SK-N-SH treated with all-trans-retinoic acid at 6 μM for 48 hours (cell line): ENCODE measurements around the gene HSPA12A.

Experiments
- ATAC-seq: fragments of 200-7000 bp; cut with Tn5 transposase; 3 replicates; pipeline ENCODE4 v1.9.1; 2020; ENCODE audit warnings: mild to moderate bottlenecking, moderate library complexity
- ARNTL ChIP-seq: fragments of 450-650 bp; formaldehyde crosslinking; IDR thresholded peaks from 2 replicates; pipeline ENCODE4 v1.5.0; 2020; ENCODE audit warnings: low read depth, mild to moderate bottlenecking, moderate library complexity, borderline replicate concordance
- BACH2 ChIP-seq: fragments of 250-450 bp; sonication (Bioruptor Pico); IDR thresholded peaks from 2 replicates; pipeline ENCODE4 v1.9.0; 2021; ENCODE audit warnings: mild to moderate bottlenecking, borderline replicate concordance
- CREB5 ChIP-seq: fragments of 250-450 bp; sonication (Bioruptor Pico); IDR thresholded peaks from 2 replicates; pipeline ENCODE4 v1.5.1; 2020; ENCODE audit warnings: low read depth, mild to moderate bottlenecking, moderate library complexity
- CSDC2 ChIP-seq: fragments of 250-450 bp; sonication (Bioruptor Pico); IDR thresholded peaks from 2 replicates; pipeline ENCODE4 v1.5.0; 2020; ENCODE audit warnings: mild to moderate bottlenecking, moderate library complexity
- CSRNP3 ChIP-seq: fragments of 250-450 bp; sonication (Bioruptor Pico); IDR thresholded peaks from 2 replicates; pipeline ENCODE4 v1.5.1; 2021; ENCODE audit warnings: mild to moderate bottlenecking, moderate library complexity
- ESRRG ChIP-seq: fragments of 250-450 bp; sonication (Bioruptor Pico); IDR thresholded peaks from 2 replicates; pipeline ENCODE4 v1.6.1; 2021; ENCODE audit warnings: mild to moderate bottlenecking
- GLIS3 ChIP-seq: fragments of 250-450 bp; sonication (Bioruptor Pico); IDR thresholded peaks from 2 replicates; pipeline ENCODE4 v1.5.0; 2020; ENCODE audit warnings: mild to moderate bottlenecking, moderate library complexity
- OSR1 ChIP-seq: fragments of 250-450 bp; sonication (Bioruptor Pico); IDR thresholded peaks from 2 replicates; pipeline ENCODE4 v1.8.0; 2022; ENCODE audit warnings: moderate library complexity, mild to moderate bottlenecking, inconsistent platforms
- PATZ1 ChIP-seq: fragments of 250-450 bp; sonication (Bioruptor Pico); IDR thresholded peaks from 2 replicates; pipeline ENCODE4 v1.8.0; 2020; ENCODE audit warnings: mild to moderate bottlenecking, moderate library complexity, borderline replicate concordance
- POU6F1 ChIP-seq: fragments of 250-450 bp; sonication (Bioruptor Pico); IDR thresholded peaks from 2 replicates; pipeline ENCODE4 v1.8.0; 2021; ENCODE audit warnings: low read depth, mild to moderate bottlenecking, moderate library complexity, borderline replicate concordance
- PPARA ChIP-seq: fragments of 250-450 bp; sonication (Bioruptor Pico); IDR thresholded peaks from 2 replicates; pipeline ENCODE4 v1.5.0; 2020; ENCODE audit warnings: mild to moderate bottlenecking, borderline replicate concordance
- RARB ChIP-seq: fragments of 250-450 bp; sonication (Bioruptor Pico); IDR thresholded peaks from 2 replicates; pipeline ENCODE4 v1.8.0; 2021; ENCODE audit warnings: mild to moderate bottlenecking, moderate library complexity
- SNAI2 ChIP-seq: fragments of 250-450 bp; sonication (Bioruptor Pico); IDR thresholded peaks from 2 replicates; pipeline ENCODE4 v1.5.0; 2020; ENCODE audit warnings: mild to moderate bottlenecking, moderate library complexity
- TCF4 ChIP-seq: fragments of 250-450 bp; sonication (Bioruptor Pico); IDR thresholded peaks from 2 replicates; pipeline ENCODE4 v1.8.0; 2021; ENCODE audit warnings: mild to moderate bottlenecking, moderate library complexity, borderline replicate concordance
- TSHZ2 ChIP-seq: fragments of 250-450 bp; sonication (Bioruptor Pico); IDR thresholded peaks from 2 replicates; pipeline ENCODE4 v1.5.0; 2020; ENCODE audit warnings: mild to moderate bottlenecking, moderate library complexity
- ZC3H10 ChIP-seq: fragments of 250-450 bp; sonication (Bioruptor Pico); IDR thresholded peaks from 2 replicates; pipeline ENCODE4 v1.5.1; 2021; ENCODE audit warnings: mild to moderate bottlenecking, moderate library complexity
- ZFP30 ChIP-seq: fragments of 450-650 bp; formaldehyde crosslinking; IDR thresholded peaks from 2 replicates; pipeline ENCODE4 v1.5.0; 2022; ENCODE audit warnings: mild to moderate bottlenecking, moderate library complexity
- ZNF565 ChIP-seq: fragments of 450-650 bp; formaldehyde crosslinking; conservative IDR thresholded peaks from 2 replicates; pipeline ENCODE4 v1.5.0; 2020; ENCODE audit warnings: low read depth, mild to moderate bottlenecking, moderate library complexity
- ZNF70 ChIP-seq: fragments of 450-650 bp; formaldehyde crosslinking; IDR thresholded peaks from 2 replicates; pipeline ENCODE4 v1.5.0; 2020; ENCODE audit warnings: mild to moderate bottlenecking, moderate library complexity
- ZNF8 ChIP-seq: fragments of 450-650 bp; formaldehyde crosslinking; IDR thresholded peaks from 2 replicates; pipeline ENCODE4 v1.5.0; 2020; ENCODE audit warnings: mild to moderate bottlenecking, moderate library complexity

HSPA12A gene

GRCh38 chr10:116707981-116708380 is 34.4 kb downstream of the HSPA12A start (continued):
- TF ChIP-seq CREB5 (CRISPR knock-in tag): no peak
- TF ChIP-seq TCF4 (CRISPR knock-in tag): no peak
- no peak for TF ChIP-seq ZFP30 (CRISPR knock-in tag)
- TF ChIP-seq CSRNP3 (CRISPR knock-in tag): no peak

- TF ChIP-seq RARB (CRISPR knock-in tag): no peak
- TF ChIP-seq BACH2 (CRISPR knock-in tag): no peak
- TF ChIP-seq TCF4 (CRISPR knock-in tag): no peak
- no peak for TF ChIP-seq ESRRG (CRISPR knock-in tag)
- no peak for TF ChIP-seq PATZ1 (CRISPR knock-in tag)
- no peak for TF ChIP-seq ARNTL
- no peak for TF ChIP-seq GLIS3 (CRISPR knock-in tag)
- no peak for TF ChIP-seq OSR1 (CRISPR knock-in tag)
- no peak for TF ChIP-seq ZC3H10 (CRISPR knock-in tag)
- no peak for TF ChIP-seq PPARA (CRISPR knock-in tag)
- no peak for TF ChIP-seq ZNF565 (CRISPR knock-in tag)
- TF ChIP-seq POU6F1 (CRISPR knock-in tag): no peak
- no peak for ATAC-seq
Measured at GRCh38 chr10:116706281-116706680, 36.1 kb downstream of the HSPA12A start.

- no peak; the same call in 2 of the 3 replicates for ATAC-seq
- no peak for TF ChIP-seq PATZ1 (CRISPR knock-in tag)
- no peak for TF ChIP-seq RARB (CRISPR knock-in tag)
- no peak for TF ChIP-seq PPARA (CRISPR knock-in tag)
- TF ChIP-seq SNAI2: no peak
- no peak for TF ChIP-seq ZFP30 (CRISPR knock-in tag)
- TF ChIP-seq TSHZ2 (CRISPR knock-in tag): no peak
- TF ChIP-seq ZNF8 (CRISPR knock-in tag): no peak
- TF ChIP-seq ESRRG (CRISPR knock-in tag): no peak
- no peak for TF ChIP-seq CREB5 (CRISPR knock-in tag)
- TF ChIP-seq CSDC2 (CRISPR knock-in tag): no peak
- TF ChIP-seq ZNF70 (CRISPR knock-in tag): no peak
- TF ChIP-seq, all 23 proteins: peak for 0
Measured at GRCh38 chr10:116705498-116705897, 36.9 kb downstream of the HSPA12A start.
